ENCODE results near the gene CAMK2D.

DNA sequence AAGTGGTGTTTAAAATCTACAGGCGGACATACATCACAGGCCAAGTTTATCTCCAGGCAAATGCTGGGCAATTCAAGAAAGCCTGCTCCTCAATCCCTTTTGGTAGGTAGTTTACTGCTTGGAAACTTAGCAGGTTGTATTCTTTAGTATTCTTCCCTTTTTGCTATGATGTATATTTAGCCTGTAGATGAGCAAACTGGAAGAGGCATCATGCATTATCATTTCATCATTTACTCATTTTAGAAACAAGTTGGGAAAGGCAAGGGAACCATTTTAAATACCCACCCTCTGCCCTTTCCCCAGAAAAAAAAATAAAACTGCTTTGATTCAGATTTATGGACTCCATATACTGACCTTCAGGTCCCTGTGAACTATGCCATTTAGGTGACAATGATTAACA is 213.2 kb downstream of the CAMK2D start:
- TF ChIP-seq POLR2A (IDR thresholded peaks at IDR 0.05) (no peak), POLR2AphosphoS5 (IDR thresholded peaks at IDR 0.05) (no peak)

Data from sigmoid colon (tissue), 4 donors.